Measurements from ENCODE around the gene CNKSR3.
A peak's percentile ranks its signal among the peaks of the same experiment; 100 is the strongest.

CNKSR3 gene

GRCh38 chr6:154343473-154344308 lies 166.8 kb downstream of the CNKSR3 start:
- peak; percentile 23 for DNase-seq
- Mint-ChIP-seq H3K9me3 (peaks cover 8% of the 10 kb centered on the region), H3K4me1 (peaks cover 27% of the 10 kb centered on the region), H3K27ac (no peak overlapping the region), H3K4me3 (peak overlapping the region; percentile 55), H3K36me3 (ENCODE audit: low read depth) (no peaks in the 10 kb centered on the region), H3K27me3 (ENCODE audit: low read depth, poor library complexity) (peaks cover 4% of the 10 kb centered on the region)
- peak; percentile 47 for TF ChIP-seq CTCF (IDR thresholded peaks at IDR 0.05)

- H3K27me3 Mint-ChIP-seq (ENCODE audit: low read depth, poor library complexity): peaks cover 4% of the 10 kb centered on the region
- H3K4me3 Mint-ChIP-seq: no peak overlapping the region
- no peak overlapping the region for H3K27ac Mint-ChIP-seq
- peaks cover 21% of the 10 kb centered on the region for H3K4me1 Mint-ChIP-seq
- peaks cover 7% of the 10 kb centered on the region for H3K9me3 Mint-ChIP-seq
- no peak for TF ChIP-seq CTCF (IDR thresholded peaks at IDR 0.05)
- no peak for DNase-seq
- H3K36me3 Mint-ChIP-seq (ENCODE audit: low read depth): no peaks in the 10 kb centered on the region
Measured at GRCh38 chr6:154341871-154342270, 168.6 kb downstream of the CNKSR3 start.

GRCh38 chr6:154341336-154341735 lies 169.1 kb downstream of the CNKSR3 start:
- no peaks in the 10 kb centered on the region for H3K36me3 Mint-ChIP-seq (ENCODE audit: low read depth)
- H3K4me1 Mint-ChIP-seq: peaks cover 21% of the 10 kb centered on the region
- peaks cover 4% of the 10 kb centered on the region for H3K27me3 Mint-ChIP-seq (ENCODE audit: low read depth, poor library complexity)
- H3K9me3 Mint-ChIP-seq: peaks cover 1% of the 10 kb centered on the region
- H3K27ac Mint-ChIP-seq: no peak overlapping the region
- no peak for DNase-seq
- no peak overlapping the region for H3K4me3 Mint-ChIP-seq
- TF ChIP-seq CTCF (IDR thresholded peaks at IDR 0.05): no peak

All from nephron progenitor cell (in vitro differentiated cells).